ENCODE data around the gene ROS1.
A peak's percentile ranks its signal among the peaks of the same experiment; 100 is the strongest.
"Not testable (repeated sequence)": the region's sequence is repeated elsewhere in the genome, so short reads cannot be mapped to it uniquely, and the experiment has no call there.

Gene ROS1

DNA sequence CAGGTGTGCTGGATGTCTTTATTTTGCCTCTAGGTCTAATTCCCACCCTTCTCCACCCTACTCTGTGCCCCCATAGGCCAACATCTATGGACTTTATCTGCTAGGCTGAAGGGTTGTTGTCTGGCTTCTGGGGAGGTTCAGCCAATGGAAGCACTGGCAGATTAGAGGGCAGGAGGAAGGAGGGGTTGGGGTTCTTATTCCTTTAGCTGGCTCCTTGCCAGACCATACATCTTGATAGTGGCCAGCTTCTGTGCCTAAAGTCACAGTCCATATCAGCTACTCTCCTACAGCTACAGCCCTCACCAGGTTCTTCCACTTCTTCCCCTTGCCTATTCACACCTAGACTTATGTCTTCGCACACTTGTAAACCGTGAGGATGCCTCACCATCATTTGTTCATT lies 41.1 kb downstream of the ROS1 start:
- TF ChIP-seq, protein P1, sequence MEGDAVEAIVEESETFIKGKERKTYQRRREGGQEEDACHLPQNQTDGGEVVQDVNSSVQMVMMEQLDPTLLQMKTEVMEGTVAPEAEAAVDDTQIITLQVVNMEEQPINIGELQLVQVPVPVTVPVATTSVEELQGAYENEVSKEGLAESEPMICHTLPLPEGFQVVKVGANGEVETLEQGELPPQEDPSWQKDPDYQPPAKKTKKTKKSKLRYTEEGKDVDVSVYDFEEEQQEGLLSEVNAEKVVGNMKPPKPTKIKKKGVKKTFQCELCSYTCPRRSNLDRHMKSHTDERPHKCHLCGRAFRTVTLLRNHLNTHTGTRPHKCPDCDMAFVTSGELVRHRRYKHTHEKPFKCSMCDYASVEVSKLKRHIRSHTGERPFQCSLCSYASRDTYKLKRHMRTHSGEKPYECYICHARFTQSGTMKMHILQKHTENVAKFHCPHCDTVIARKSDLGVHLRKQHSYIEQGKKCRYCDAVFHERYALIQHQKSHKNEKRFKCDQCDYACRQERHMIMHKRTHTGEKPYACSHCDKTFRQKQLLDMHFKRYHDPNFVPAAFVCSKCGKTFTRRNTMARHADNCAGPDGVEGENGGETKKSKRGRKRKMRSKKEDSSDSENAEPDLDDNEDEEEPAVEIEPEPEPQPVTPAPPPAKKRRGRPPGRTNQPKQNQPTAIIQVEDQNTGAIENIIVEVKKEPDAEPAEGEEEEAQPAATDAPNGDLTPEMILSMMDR (IDR thresholded peaks at IDR 0.05; ENCODE audit: low read depth, low read length), result no peak
- TF ChIP-seq, protein P2, sequence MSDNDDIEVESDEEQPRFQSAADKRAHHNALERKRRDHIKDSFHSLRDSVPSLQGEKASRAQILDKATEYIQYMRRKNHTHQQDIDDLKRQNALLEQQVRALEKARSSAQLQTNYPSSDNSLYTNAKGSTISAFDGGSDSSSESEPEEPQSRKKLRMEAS (IDR thresholded peaks at IDR 0.05; ENCODE audit: low read depth, low read length), result no peak
- no peak for TF ChIP-seq POLR2A (IDR thresholded peaks at IDR 0.05; ENCODE audit: extremely low read depth, insufficient read length)
- no peak for TF ChIP-seq MYC (IDR thresholded peaks at IDR 0.05; ENCODE audit: low read depth, low read length)
- no peak for DNase-seq (ENCODE audit: low read depth)
- no peak overlapping the region for H3K4me3 ChIP-seq (ENCODE audit: low read depth, low read length)

DNA sequence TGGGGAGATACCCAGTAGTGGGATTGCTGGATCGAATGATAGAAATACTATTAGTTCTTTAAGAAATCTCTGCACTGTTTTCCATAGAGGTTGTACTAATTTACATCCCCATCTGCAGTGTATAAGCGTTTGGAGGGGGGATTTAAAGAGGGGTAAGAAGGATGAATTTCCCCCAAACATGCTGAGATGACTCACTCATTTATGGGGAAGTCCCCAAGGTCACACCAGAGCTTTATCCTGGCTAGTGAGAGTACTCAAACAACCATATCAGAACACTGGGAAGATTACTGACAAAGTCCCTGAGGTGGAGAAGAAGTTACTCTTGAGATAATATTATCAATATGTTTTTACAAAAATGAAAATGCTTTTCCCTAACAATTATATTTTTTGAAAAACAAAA lies 44.0 kb downstream of the ROS1 start:
- no peak for TF ChIP-seq MYC (IDR thresholded peaks at IDR 0.05; ENCODE audit: low read depth, low read length)
- TF ChIP-seq POLR2A (IDR thresholded peaks at IDR 0.05; ENCODE audit: extremely low read depth, insufficient read length), result no peak
- TF ChIP-seq, protein P1 (IDR thresholded peaks at IDR 0.05; ENCODE audit: low read depth, low read length), result no peak
- TF ChIP-seq, protein P2 (IDR thresholded peaks at IDR 0.05; ENCODE audit: low read depth, low read length), result no peak
- DNase-seq (ENCODE audit: low read depth), result peak; percentile 22
- no peak overlapping the region for H3K4me3 ChIP-seq (ENCODE audit: low read depth, low read length)

DNA sequence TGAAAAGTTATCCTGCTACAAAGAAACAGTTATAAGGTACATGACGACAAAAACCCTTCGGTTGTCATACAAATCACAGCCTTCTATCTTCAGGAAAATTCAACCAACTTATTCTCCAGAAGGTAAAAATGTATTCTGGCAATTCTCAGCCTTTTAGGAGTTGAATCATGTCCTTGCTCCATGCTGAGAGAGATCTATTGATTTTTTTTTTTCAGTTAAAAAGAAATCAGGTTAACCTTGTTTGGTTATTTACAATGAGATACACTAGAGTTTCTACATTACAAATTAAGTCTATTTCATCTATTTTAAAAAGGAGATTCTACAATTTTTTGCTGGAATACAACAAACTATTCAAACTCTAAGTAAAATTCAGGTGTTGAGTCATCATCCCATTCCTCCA lies 45.4 kb downstream of the ROS1 start:
- no peak for DNase-seq (ENCODE audit: low read depth)
- TF ChIP-seq MYC (IDR thresholded peaks at IDR 0.05; ENCODE audit: low read depth, low read length), result no peak
- TF ChIP-seq POLR2A (IDR thresholded peaks at IDR 0.05; ENCODE audit: extremely low read depth, insufficient read length), result no peak
- TF ChIP-seq, protein P1 (IDR thresholded peaks at IDR 0.05; ENCODE audit: low read depth, low read length), result no peak
- TF ChIP-seq, protein P2 (IDR thresholded peaks at IDR 0.05; ENCODE audit: low read depth, low read length), result no peak
- no peak overlapping the region for H3K4me3 ChIP-seq (ENCODE audit: low read depth, low read length)

DNA sequence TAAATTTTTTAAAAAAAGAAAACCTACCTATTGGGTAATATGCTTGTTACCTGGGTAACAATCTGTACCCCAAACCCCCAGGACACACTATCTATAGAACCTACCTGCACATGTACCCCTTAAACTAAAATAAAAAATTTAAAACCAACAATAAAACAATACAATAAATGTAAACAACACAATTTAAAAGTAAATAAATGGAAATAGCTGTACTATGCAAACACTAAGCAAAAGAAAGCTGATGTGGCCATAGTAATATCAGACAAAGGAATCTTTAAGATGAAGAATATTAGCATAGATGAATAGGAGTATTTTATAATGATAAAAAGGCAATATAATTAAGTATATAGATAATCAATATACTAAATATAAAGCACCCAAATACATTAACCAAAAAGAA lies 50.3 kb downstream of the ROS1 start:
- no peak for DNase-seq (ENCODE audit: low read depth)
- TF ChIP-seq, protein P2 (IDR thresholded peaks at IDR 0.05; ENCODE audit: low read depth, low read length), result no peak
- TF ChIP-seq, protein P1 (IDR thresholded peaks at IDR 0.05; ENCODE audit: low read depth, low read length), result no peak
- no peak for TF ChIP-seq MYC (IDR thresholded peaks at IDR 0.05; ENCODE audit: low read depth, low read length)
- TF ChIP-seq POLR2A (IDR thresholded peaks at IDR 0.05; ENCODE audit: extremely low read depth, insufficient read length), result no peak
- no peak overlapping the region for H3K4me3 ChIP-seq (ENCODE audit: low read depth, low read length)

DNA sequence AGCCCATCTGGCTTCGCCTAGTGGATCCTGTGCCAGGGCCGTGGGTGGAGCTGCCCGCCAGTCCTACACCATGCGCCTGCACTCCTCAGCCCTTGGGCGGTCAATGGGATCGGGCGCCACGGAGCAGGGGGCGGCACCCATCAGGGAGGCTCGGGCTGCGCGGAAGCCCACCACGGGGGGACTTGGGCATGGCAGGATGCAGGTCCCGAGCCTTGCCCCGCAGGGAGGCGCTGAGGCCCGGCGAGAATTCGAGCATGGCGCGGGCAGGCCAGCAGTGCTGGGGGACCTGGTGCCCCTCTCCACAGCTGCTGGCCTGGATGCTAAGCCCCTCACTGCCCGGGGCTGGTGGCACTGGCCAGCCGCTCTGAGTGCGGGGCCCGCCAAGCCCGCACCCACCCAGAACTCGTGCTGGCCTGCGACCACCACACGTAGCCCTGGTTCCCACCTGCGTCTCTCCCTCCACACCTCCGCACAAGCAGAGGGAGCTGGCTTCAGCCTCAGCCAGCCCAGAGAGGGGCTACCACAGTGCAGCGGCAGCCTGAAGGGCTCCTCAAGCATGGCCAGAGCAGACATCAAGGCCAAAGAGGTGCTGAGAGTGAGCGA lies 52.4 kb downstream of the ROS1 start:
- no peak overlapping the region for H3K4me3 ChIP-seq (ENCODE audit: low read depth, low read length)
- TF ChIP-seq POLR2A (IDR thresholded peaks at IDR 0.05; ENCODE audit: extremely low read depth, insufficient read length) (no peak), MYC (IDR thresholded peaks at IDR 0.05; ENCODE audit: low read depth, low read length) (no peak)
- TF ChIP-seq, protein P1 (IDR thresholded peaks at IDR 0.05; ENCODE audit: low read depth, low read length), result no peak
- TF ChIP-seq, protein P2 (IDR thresholded peaks at IDR 0.05; ENCODE audit: low read depth, low read length), result no peak
- no peak for DNase-seq (ENCODE audit: low read depth)

DNA sequence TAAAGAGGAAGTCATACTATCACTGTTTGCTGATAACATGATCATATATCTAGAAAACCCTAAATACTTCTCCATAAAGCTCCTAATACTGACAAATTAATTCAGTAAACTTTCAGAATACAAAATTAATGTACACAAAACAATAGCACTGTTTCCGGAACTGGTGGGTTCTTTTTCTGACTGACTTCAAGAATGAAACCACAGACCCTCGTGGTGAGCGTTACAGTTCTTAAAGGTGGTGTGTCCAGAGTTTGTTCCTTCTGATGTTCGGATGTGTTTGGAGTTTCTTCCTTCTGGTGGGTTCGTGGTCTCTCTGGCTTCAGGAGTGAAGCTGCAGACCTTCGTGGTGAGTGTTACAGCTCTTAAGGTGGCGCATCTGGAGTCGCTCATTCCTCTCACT lies 53.5 kb downstream of the ROS1 start:
- H3K4me3 ChIP-seq (ENCODE audit: low read depth, low read length); DNase-seq (ENCODE audit: low read depth): not testable (repeated sequence)

Measured in NB4 (cell line).